ENCODE measurements around the gene EFNA1. TPM values are rescaled to one million over a fixed set of nuclear protein-coding genes. Genes with fewer than 3 reads are reported as not detected.

Gene EFNA1
- total and polyA plus RNA-seq, 2 of the 13 experiments (the other 11 are each of a cell fraction or from before 2014, with no cell fraction given), result 81.8 to 874 TPM

DNA sequence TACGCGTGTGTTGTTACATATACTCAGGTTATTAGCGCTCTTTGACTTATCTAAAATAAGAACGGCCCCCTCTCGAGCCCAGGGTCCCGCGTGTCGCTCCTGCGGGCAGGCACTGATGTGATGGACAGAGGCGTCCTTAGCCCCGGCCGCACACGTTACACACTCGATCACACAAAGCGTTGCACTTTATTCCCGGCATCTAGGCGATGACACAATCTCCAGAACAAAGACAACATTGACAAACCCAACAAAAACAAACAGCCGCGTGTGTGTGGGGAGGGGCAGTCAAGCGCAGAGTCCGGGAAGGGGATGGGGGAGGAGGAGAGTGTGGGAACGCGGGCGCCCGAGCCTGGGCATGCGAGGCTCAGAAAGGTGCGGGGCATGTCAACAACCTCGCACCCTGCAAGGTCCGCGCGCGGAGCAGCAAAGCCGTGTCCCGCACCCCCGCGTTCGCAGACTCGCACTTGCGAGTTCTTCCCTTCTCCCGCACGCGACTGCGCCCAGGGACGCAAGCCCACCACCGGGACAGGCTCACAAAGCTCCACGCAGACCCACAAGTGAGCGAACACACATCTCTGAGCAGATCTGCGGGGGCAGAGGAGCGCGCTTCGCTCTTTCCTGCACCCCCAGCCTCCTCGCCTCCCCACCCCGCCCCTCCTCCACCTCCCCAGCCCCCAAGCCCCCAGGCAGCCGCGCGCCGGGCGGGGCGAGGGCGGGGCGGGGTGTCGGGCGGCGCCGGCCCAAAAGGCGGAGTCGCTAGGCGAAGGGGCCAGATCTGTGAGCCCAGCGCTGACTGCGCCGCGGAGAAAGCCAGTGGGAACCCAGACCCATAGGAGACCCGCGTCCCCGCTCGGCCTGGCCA is at the start of gene EFNA1 (continued):
- 0 out of 2 replicates have a peak, but pooled peaks have one; percentile 67 for TF ChIP-seq NR1H2 (CRISPR knock-in tag; IDR thresholded peaks at IDR 0.05; ENCODE audit: borderline replicate concordance, low read depth)
- no peak for TF ChIP-seq PAX8 (CRISPR knock-in tag; IDR thresholded peaks at IDR 0.05; ENCODE audit: borderline replicate concordance)
- TF ChIP-seq IKZF5 (CRISPR knock-in tag; IDR thresholded peaks at IDR 0.05), result peak; percentile 88; the same call in 1 of the 2 replicates
- TF ChIP-seq RERE (CRISPR knock-in tag; IDR thresholded peaks at IDR 0.05; ENCODE audit: low read depth), result peak; percentile 95
- no peak for TF ChIP-seq ZNF280D (CRISPR knock-in tag; IDR thresholded peaks at IDR 0.05)
- no peak for TF ChIP-seq SMARCC2 (IDR thresholded peaks at IDR 0.05)
- peak; percentile 28; the same call in 1 of the 2 replicates for TF ChIP-seq SNAPC2 (CRISPR knock-in tag; IDR thresholded peaks at IDR 0.05)
- peak; percentile 81 for TF ChIP-seq TCF7 (IDR thresholded peaks at IDR 0.05; ENCODE audit: low read depth)
- peak; percentile 87; the same call in 1 of the 2 replicates for TF ChIP-seq ZNF589 (CRISPR knock-in tag; conservative IDR thresholded peaks at IDR 0.05)
- peak; percentile 64 for TF ChIP-seq THAP11 (CRISPR knock-in tag; IDR thresholded peaks at IDR 0.05)
- TF ChIP-seq HHEX (CRISPR knock-in tag; IDR thresholded peaks at IDR 0.05), result 0 out of 2 replicates have a peak, but pooled peaks have one; percentile 60
- TF ChIP-seq ZNF281 (CRISPR knock-in tag; IDR thresholded peaks at IDR 0.05; ENCODE audit: borderline replicate concordance), result peak; percentile 99
- peak; percentile 39; the same call in 1 of the 2 replicates for TF ChIP-seq NFKB2 (CRISPR knock-in tag; IDR thresholded peaks at IDR 0.05; ENCODE audit: borderline replicate concordance)
- TF ChIP-seq ZNF547 (CRISPR knock-in tag; IDR thresholded peaks at IDR 0.05), result no peak; the same call in 1 of the 2 replicates
- no peak; the same call in 1 of the 2 replicates for TF ChIP-seq FOXC1 (CRISPR knock-in tag; IDR thresholded peaks at IDR 0.05; ENCODE audit: borderline replicate concordance)

All from HepG2 (cell line).